G401.6 (cell line): ENCODE data around the gene CACNA1G.

Source experiments
- FAIRE-seq: peaks from 2 replicates; lab custom pipeline; 2012; peaks lifted over from hg19 to GRCh38; lab: Jason Lieb, UNC

The CACNA1G gene

DNA sequence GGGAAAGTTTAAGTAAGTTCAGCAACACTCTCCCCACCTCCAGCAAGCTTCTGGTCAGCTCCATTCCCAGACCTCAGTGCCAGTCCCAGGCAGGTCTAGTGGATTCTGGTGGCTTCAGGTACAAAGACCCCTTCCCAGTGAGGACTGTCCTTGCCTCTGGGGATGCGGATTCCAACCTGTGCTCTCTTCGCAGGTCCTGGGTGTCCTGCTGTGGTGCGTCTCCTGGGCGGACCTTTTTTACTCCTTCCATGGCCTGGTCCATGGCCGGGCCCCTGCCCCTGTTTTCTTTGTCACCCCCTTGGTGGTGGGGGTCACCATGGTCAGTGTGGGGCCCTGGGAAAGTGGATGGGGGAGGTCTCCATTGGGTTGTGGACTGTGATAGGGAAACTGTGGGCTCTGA, 96.0 kb downstream of the CACNA1G start:
- FAIRE-seq: no peak

- no peak for FAIRE-seq
Observed at GRCh38 chr17:50657054-50657453, 96.5 kb downstream of the CACNA1G start.

DNA sequence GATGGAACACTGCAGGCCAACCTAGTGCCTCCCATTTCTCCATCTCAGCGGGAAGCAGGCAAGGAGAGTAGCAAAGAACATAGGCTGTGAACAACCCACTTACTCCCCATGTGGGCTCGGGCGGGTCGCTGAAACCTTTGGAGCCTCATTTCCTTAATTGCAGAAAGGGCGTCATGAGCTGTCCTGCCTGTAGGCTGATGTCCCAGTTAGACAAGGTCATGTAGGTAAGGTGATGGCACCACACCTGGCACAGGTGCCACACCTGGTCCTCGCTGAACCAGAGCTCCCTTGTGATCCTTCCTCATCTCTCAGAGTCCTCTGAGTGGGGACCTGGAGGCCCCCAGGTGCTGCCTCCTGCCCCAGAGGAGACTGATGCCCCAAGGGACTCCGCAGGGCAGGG, 97.1 kb downstream of the CACNA1G start:
- no peak for FAIRE-seq

- FAIRE-seq: no peak
Observed at GRCh38 chr17:50658616-50659015, 98.1 kb downstream of the CACNA1G start.

GRCh38 chr17:50659179-50659578, 98.7 kb downstream of the CACNA1G start:
- FAIRE-seq: no peak

- no peak for FAIRE-seq
Observed at GRCh38 chr17:50660042-50660886, 99.7 kb downstream of the CACNA1G start.

- no peak for FAIRE-seq
Observed at GRCh38 chr17:50660887-50661345, 100.4 kb downstream of the CACNA1G start.

DNA sequence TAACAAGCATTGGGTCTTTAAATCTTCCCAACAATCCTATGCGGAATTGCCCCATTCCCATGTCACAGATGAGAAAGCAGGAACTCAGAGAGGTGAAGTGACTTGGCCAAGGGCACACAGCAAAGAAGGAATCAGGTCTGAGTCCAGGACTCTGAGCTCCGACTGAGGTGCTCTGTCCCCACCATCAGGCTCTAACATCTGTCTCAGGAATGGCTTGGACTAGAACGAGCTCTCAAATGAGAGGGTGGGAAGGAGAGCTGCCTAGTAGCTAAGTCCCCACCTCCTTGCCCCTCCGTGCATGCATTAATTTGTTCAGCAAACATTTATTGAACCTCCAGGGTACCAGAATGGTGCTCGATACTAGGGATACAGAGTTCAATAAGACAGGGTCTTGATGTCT, 100.8 kb downstream of the CACNA1G start:
- FAIRE-seq: no peak

GRCh38 chr17:50661795-50662391, 101.4 kb downstream of the CACNA1G start:
- no peak for FAIRE-seq

DNA sequence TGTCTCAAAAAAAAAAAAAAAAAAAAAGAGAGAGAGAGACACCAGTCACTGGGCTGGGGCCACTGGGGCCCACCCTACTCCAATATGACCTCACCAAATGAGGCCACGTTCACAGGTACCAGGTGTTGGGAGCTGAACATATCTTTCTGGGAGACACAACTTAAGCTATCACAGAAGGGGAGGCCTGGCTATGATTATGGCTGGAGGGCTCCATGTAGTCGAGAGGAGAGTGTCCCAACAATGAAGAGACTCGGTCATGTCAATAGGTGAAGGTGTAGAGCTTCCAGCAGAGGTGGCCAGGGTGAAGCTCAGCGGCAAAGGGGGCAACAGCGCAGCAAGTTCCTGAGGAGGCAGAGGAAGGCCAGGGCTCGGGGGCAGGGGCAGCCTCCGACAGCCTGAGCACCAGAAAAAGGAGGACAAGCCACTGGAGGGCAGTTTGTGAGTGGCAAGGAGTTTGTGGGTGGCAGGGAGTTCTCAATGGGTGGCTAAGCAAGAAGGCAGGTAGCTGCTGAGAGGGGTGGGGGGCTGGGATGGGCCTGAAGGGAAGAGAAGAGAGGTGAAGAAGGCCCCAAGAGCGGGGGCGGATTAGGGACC, 102.2 kb downstream of the CACNA1G start:
- FAIRE-seq: no peak

DNA sequence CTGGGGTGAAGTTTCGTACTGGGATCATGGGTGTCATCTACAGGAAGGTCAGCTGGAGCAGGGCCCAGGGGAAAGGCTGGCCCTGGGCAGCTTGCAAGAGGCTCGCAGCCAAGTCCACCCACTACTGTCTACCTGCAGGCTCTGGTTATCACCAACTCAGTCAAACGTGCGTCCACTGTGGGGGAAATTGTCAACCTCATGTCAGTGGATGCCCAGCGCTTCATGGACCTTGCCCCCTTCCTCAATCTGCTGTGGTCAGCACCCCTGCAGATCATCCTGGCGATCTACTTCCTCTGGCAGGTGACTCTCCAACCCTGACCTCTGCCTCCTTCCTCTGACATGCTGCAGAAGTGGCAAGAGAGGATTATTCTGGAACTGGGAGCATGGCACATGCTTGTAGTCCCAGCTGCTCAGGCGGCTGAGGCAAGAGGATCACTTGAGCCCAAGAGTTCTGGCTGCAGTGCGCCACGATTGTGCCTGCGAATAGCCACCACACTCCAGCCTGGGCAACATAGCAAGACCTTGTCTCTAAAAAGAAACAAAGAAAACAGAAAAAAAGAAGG, 103.4 kb downstream of the CACNA1G start:
- FAIRE-seq: no peak

DNA sequence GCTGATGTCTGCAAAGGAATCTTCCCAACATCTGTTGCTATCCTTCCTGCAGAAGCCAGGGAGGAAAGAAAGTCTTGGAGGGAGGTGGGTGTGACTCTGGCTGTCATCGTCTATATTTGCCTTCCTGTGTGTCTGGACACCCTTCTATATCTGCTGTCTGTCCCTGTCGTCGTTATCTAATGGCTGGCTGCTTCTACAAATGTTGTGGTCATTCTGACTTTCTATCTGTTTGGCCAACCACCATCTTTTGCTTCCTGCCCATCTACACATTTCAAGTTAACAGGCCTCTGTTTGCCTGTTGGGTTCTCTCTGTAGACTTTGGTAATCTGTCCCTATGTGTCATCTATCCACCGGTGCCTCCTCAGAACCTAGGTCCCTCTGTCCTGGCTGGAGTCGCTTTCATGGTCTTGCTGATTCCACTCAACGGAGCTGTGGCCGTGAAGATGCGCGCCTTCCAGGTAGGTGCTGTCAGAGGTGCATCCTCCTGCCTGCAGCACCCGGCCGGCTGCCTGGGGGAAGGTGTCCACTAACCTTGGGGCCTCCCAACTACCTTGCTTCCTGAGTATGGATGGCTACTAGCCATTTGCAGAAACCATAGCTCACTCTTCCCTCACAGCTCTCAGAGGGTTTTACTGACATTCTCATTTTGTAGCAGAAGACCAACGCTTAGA, 104.4 kb downstream of the CACNA1G start:
- no peak for FAIRE-seq

DNA sequence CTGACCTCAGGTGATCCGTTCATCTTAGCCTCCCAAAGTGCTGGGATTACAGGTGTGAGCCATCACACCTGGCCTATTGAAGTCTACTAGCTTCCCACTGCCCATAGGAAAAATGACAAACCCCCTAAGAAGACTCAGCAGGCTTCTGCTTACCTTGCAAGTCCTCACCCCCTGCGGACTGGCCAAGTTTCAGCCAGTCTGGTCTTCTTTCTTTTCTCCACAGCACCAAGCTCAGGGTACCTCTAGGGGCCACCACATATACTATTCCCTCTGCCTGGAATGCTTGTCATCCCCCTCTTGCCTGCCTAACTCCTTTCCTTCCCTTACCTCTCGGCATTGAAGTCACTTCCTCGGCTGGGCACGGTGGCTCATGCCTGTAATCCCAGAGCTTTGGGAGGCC, 105.3 kb downstream of the CACNA1G start:
- FAIRE-seq: no peak

- no peak for FAIRE-seq
Observed at GRCh38 chr17:50666316-50666715, 105.8 kb downstream of the CACNA1G start.

DNA sequence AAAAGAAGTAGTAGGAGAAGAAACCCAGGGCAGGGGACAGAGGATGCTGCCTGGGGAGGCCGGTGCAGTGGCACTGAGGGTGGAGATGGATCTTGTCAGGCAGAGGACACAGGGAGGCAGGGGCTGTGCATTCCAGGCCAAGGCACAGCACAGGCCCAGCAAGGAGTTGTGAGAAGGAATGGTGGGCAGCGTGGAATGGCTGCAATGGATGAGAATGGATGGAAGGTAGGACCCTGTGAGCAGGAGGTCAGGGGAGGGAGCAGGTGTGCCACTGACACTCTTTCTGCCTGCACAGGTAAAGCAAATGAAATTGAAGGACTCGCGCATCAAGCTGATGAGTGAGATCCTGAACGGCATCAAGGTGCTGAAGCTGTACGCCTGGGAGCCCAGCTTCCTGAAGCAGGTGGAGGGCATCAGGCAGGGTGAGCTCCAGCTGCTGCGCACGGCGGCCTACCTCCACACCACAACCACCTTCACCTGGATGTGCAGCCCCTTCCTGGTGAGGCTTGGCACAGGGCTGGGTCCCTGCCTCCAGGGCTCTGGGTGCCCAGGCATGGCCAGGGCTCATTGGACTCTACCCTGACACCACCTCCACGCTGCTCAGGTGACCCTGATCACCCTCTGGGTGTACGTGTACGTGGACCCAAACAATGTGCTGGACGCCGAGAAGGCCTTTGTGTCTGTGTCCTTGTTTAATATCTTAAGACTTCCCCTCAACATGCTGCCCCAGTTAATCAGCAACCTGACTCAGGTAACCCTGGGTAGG, 106.9 kb downstream of the CACNA1G start:
- no peak for FAIRE-seq

DNA sequence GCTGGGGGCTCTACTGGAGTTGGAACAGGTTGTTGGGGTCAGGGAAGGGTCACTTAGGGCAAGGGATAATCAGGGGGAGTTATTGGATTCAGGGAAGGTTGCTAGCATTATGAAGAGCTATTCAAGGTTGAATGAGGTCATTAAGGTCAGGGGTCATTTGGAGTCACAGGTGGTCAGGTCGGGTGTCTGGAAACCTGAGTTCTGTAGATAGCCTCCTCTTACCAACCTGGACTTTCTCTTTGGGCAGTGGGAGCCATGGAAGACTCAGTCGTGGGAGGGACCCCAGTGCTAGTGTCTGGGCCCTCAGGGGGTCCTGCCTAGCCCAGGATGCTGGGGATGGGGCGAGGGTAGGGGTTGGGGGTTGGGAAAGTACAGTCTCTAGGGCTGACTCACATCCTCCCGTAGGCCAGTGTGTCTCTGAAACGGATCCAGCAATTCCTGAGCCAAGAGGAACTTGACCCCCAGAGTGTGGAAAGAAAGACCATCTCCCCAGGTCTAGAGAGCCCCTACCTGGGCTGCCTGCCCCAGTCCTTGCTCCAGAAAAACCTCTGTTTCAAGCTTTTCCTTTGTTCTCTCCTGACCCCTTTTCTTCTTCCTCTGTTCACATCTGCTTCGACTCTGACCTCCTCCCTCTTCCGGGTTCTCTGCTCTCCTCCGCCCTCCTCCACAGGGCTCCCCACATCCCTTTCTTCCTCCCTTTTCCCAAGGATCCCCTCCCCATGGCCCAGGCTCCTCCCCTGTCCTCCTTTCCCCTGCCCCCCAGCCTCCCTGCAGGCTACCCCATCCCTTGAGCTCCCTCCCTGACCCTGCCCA, 107.7 kb downstream of the CACNA1G start:
- no peak for FAIRE-seq

- no peak for FAIRE-seq
Observed at GRCh38 chr17:50668838-50669581, 108.5 kb downstream of the CACNA1G start.

DNA sequence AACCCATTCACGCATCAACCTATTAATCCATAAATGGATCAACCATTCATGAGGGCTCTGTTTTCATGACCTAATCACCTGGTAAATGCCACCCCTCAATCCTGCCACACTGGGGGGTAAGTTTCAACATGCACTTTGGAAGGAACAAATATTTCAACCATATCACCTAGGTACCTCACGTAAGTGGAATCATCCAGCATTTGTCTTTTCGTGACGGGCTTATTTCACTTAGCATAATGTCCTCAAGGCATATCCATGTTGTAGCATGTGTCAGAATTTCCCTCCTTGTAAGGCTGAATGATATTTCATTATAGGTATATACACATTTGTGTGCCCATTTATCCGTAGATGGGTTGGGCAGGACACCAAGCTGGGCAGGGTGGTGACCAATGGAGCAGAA, 111.6 kb downstream of the CACNA1G start:
- FAIRE-seq: no peak

GRCh38 chr17:50672831-50673551, 112.5 kb downstream of the CACNA1G start:
- FAIRE-seq: no peak
